NB4 (cell line): ENCODE data around the gene TAGLN.

Experiments
- DNase-seq: peaks from one replicate; pipeline ENCODE4 v3.0.0; 2010; ENCODE audit warnings: low read depth
- H3K4me3 ChIP-seq: one replicate; pipeline ENCODE4 v1.5.1; 2011; ENCODE audit warnings: mild to moderate bottlenecking, low read depth, low read length, moderate library complexity
- CTCF ChIP-seq: IDR thresholded peaks from one replicate; pipeline ENCODE4 v1.5.1; 2012; ENCODE audit warnings: low read depth, low read length
- MYC ChIP-seq: IDR thresholded peaks from 2 replicates; pipeline ENCODE4 v1.6.1; 2011; ENCODE audit warnings: low read depth, low read length
- POLR2A ChIP-seq: IDR thresholded peaks from 2 replicates; pipeline ENCODE4 v1.6.1; 2011; ENCODE audit warnings: mild to moderate bottlenecking; ENCODE audit not compliant: insufficient read length; ENCODE audit errors: extremely low read depth
- TF ChIP-seq, protein P1 (sequence below): IDR thresholded peaks from 2 replicates; pipeline ENCODE4 v1.6.1; 2011; ENCODE audit warnings: low read depth, low read length

Gene TAGLN

DNA sequence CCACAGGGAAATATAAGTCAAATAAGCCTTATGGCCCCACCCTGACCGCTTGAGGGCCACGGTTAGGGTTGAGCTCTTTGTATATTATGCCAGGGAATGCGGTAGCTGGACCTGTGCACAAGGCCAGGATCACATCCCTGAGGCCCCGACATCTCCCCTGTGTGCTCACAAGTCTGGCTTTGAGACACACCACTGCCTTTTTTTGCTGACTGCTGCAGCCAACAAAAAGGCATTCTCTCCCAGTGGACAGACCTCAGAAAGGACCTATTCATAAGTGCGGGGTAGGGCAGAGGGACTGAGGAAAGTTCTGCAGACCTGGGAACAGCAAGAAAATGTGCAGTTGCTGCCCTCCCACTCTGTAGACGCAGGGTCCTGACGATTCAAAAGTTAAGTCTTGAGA is 24.1 kb upstream of the TAGLN start:
- H3K4me3 ChIP-seq, result no peak overlapping the region
- TF ChIP-seq MYC (no peak), CTCF (no peak), POLR2A (no peak)
- TF ChIP-seq, protein P1, sequence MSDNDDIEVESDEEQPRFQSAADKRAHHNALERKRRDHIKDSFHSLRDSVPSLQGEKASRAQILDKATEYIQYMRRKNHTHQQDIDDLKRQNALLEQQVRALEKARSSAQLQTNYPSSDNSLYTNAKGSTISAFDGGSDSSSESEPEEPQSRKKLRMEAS, result no peak
- DNase-seq, result no peak

DNA sequence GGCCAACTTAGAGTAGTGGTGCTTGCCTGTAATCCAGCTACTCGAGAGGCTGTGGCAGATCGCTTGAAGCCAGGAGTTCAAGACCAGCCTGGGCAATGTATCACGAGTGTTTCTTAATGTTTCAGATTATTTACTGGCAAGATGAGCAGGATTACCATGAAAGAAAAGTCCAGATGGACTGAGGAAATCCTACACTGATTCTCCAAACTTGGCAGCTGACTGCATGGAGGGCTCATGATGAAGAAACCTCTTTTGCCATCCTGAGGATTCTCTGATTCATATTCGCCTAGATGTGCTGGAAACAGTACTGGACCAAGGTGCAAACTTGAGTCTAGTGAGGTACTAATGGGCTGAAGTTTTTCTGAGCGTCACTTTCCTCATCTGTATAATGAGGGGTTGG is 23.4 kb upstream of the TAGLN start:
- H3K4me3 ChIP-seq, result no peak overlapping the region
- DNase-seq, result no peak
- TF ChIP-seq MYC (no peak), CTCF (no peak), POLR2A (no peak)
- TF ChIP-seq, protein P1, result no peak

GRCh38 chr11:117176186-117176585 is 23.0 kb upstream of the TAGLN start:
- no peak for TF ChIP-seq MYC
- TF ChIP-seq CTCF, result no peak
- TF ChIP-seq POLR2A, result no peak
- TF ChIP-seq, protein P1, result no peak
- DNase-seq, result no peak
- H3K4me3 ChIP-seq, result no peak overlapping the region

DNA sequence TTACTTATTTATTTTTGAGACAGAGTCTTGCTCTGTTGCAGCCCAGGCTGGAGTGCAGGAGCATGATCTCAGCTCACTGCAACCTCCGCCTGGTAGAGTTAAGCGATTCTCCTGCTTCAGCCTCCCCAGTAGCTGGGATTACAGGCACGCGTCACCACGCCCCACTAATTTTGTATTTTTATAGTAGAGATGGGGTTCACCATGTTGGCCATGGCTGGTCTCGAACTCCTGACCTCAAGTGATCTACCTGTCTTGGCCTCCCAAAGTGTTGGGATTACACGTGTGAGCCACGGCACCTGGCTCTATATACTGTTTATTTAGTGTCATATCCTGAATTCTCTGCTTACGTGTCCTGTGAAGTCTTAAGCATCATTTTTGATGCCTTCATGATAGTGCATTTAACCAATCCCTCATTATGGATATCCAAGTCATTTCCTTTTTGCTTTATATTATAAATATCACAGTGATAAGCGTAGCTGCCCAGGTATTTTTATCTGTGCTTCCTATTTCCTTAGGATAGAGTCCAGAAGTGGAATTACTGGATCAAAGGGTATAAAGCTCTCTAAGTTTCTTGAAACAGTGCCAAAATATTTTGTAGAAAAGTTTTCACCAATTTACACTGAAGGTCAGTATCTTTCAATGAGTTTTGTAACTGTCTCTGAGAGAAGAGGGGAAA is 21.5 kb upstream of the TAGLN start:
- TF ChIP-seq MYC, result no peak
- TF ChIP-seq, protein P1, result no peak
- no peak for TF ChIP-seq POLR2A
- TF ChIP-seq CTCF, result no peak
- DNase-seq, result no peak
- peak overlapping the region; percentile 63 for H3K4me3 ChIP-seq

- DNase-seq, result peak; percentile 96
- TF ChIP-seq, protein P1, result peak; percentile 62
- no peak for TF ChIP-seq MYC
Measured at GRCh38 chr11:117178210-117179034, 20.7 kb upstream of the TAGLN start, which contains the start of gene SIDT2. TSS of gene SIDT2 (plus strand) at chr11:117178743. CDS start at chr11:117179264, 521 bp downstream.

DNA sequence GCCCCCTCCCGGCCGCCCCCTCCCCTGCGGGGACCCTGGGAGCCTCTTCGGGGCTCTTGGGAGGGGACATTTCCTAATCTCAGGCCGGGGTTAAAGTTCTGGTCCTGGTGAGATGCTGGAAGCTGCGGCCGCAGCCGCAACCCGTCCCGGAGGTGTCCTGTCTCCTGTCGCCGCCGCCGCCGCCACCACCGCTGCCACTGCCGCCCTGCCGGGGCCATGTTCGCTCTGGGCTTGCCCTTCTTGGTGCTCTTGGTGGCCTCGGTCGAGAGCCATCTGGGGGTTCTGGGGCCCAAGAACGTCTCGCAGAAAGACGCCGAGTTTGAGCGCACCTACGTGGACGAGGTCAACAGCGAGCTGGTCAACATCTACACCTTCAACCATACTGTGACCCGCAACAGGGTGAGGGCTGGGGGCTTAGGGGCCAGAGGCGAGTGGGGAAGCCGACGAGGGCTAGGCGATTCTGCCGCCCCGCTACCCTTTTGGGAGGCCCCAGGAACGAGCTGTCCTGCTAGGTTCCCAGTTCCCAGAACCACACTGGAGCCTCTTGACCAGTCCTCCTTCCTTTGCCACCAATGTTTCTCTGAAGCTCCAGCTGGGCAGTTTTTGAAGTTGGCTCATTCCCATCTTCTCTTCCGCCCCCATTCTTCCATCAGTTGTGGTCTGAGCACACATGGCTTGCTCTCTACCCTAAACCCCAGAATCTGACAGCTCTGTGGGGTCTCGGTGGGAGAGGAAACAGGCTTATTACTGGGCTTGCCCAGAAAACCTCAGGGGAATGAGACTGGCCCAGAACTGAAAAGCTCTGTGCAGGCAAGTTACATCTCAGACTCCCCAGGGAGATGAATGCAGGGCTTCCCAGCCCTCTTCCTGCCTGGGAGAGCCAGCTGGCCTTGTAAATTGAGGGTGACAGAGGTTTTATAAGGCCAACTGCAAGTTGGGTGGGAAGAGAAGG is 19.8 kb upstream of the TAGLN start:
- TF ChIP-seq MYC, result no peak
- TF ChIP-seq CTCF, result no peak
- TF ChIP-seq, protein P1, result no peak
- TF ChIP-seq POLR2A, result no peak
- peak overlapping the region; percentile 63 for H3K4me3 ChIP-seq
- peak; percentile 91 for DNase-seq

More at GRCh38 chr11:117178210-117179034, 20.7 kb upstream of the TAGLN start, which contains the start of gene SIDT2:
- H3K4me3 ChIP-seq, result peak within 1 kb of the TSS; percentile 63
